GM23248 (cell line): Measurements from ENCODE around the gene DMBT1.

ENCODE experiments used
- EZH2 ChIP-seq: fragments of 200-600 bp; sonication (generic); IDR thresholded peaks from 2 replicates; pipeline ENCODE4 v1.6.1; 2018; ENCODE audit warnings: antibody characterized with exemption, mild to moderate bottlenecking; ENCODE audit not compliant: insufficient read depth, poor library complexity, severe bottlenecking
- EZH2phosphoT487 ChIP-seq: fragments of 200-600 bp; sonication (generic); IDR thresholded peaks from 2 replicates; pipeline ENCODE4 v1.6.1; 2018; ENCODE audit warnings: antibody characterized with exemption, moderate library complexity, mild to moderate bottlenecking, low read depth; ENCODE audit not compliant: insufficient read depth

DNA sequence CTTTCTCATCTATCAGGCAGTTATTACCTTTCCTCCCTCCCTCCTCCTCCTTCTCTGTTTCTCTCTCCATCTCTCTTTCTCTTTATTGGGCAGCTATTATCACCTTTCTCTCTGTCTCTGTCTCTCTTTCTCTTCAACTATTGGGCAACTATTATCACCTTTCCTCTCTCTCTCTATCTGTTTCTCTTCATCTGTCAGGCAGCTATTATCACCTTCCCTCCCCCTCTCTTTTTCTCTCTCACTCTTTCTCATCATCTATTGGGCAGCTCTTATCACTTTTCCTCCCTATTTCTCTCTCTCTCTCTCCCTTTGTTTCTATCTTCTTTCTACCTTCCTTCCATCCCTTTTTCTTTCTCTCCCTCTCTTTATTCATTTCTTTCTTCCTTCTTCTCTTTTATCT lies 1.2 kb downstream of the DMBT1 start:
- no peak for TF ChIP-seq EZH2
- no peak for TF ChIP-seq EZH2phosphoT487
